ENCODE measurements around the gene NCEH1. TPM values are rescaled to one million over a fixed set of nuclear protein-coding genes. Genes with fewer than 3 reads are reported as not detected.
A peak's percentile ranks its signal among the peaks of the same experiment; 100 is the strongest.

NCEH1 gene
- total RNA-seq, 1 donor from 2014 or later = 19.1 TPM

DNA sequence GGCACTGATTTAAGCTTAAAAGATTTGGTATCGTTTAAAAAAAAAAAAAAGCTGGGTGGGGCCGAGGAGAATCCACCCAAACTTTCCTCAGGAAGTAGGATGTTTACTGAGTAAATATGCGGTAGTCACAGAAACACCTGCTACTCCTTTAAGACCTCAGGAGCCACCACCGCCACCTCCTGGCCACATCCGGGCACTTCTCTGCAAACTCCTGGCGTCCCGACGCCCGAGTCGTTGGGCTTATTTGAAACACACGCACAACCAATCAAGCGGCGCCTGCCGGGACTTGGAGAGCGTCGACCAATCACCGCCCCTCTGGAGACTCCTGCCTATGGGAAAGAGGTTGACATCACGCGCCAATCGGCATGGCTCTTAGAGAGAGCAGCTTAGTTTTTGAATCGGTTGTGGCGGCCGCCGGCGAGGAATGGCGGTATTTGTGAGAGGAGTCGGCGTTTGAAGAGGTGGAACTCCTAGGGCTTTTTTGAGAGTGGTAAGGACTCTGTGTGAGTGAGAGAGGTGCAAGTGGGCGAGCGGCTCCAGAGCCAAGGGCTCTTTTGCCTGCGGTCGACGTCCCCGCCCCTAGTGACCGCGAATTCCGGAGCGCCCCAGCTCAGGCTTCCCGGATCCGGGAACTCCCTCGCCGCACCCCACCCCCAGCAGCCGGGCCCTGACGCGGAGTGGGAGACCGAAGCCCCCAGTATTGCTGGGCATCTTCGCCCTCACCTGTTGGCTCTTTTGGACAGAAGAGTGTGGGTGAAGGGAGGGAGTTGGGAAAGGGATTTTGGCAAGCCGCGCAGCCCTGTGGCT is 39.7 kb upstream of the NCEH1 start, which contains the start of gene ECT2:
Gene ECT2, plus strand, starts transcription at position 359 of the 807 bp plus-strand sequence. CDS start 3,805 bp downstream, outside the sequence.
- TF ChIP-seq, protein P1, sequence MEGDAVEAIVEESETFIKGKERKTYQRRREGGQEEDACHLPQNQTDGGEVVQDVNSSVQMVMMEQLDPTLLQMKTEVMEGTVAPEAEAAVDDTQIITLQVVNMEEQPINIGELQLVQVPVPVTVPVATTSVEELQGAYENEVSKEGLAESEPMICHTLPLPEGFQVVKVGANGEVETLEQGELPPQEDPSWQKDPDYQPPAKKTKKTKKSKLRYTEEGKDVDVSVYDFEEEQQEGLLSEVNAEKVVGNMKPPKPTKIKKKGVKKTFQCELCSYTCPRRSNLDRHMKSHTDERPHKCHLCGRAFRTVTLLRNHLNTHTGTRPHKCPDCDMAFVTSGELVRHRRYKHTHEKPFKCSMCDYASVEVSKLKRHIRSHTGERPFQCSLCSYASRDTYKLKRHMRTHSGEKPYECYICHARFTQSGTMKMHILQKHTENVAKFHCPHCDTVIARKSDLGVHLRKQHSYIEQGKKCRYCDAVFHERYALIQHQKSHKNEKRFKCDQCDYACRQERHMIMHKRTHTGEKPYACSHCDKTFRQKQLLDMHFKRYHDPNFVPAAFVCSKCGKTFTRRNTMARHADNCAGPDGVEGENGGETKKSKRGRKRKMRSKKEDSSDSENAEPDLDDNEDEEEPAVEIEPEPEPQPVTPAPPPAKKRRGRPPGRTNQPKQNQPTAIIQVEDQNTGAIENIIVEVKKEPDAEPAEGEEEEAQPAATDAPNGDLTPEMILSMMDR (IDR thresholded peaks at IDR 0.05) = peak; percentile 68 to 72 (median 72)
- peak within 1 kb of the TSS; percentile 69 to 80 for H3K4me3 ChIP-seq
- peaks cover 0 to 13% of the 10 kb centered on the region in 2 donors for H3K4me1 ChIP-seq
- no peaks in the 10 kb centered on the region for H3K9me3 ChIP-seq
- peak; percentile 98 to 100 for DNase-seq (ENCODE audit: low spot score in 2 of 2)
- H3K27me3 ChIP-seq = no peaks in the 10 kb centered on the region
- intact Hi-C loops (cut with DNase I) = loop anchor here (1.0 to 5.0 kb wide), 3 partner anchors 39 to 128 kb away; partner anchors contain the start of gene NCEH1
- H3K27ac ChIP-seq = peak within 1 kb of the TSS; percentile 57 to 83
- H3K36me3 ChIP-seq = no peaks in the 10 kb centered on the region

DNA sequence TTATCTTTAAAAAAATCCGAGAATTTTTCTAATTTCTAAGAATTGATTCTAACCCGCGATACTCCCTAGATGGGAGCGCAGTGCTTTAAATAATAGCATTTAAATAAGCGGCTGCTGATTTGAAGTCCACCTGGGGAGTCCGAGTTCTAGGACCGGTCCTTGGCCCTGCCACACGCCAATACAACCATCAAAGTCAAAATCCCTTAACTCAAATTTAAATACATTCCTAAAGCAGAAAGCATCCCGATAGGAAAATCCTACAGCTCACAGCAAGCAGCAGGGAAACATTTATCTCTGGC is 39.2 kb upstream of the NCEH1 start:
- Histone ChIP-seq H3K36me3 (no peaks in the 10 kb centered on the region), H3K27ac (peak overlapping the region; percentile 57 to 83), H3K27me3 (no peaks in the 10 kb centered on the region), H3K4me1 (peaks cover 0 to 13% of the 10 kb centered on the region in 2 donors), H3K9me3 (no peaks in the 10 kb centered on the region), H3K4me3 (peak overlapping the region; percentile 69 to 80)
- no peak for DNase-seq (ENCODE audit: low spot score in 2 of 2)
- intact Hi-C loops (cut with DNase I) = loop anchor here (1.0 to 5.0 kb wide), 3 partner anchors 39 to 128 kb away; partner anchors contain the start of gene NCEH1
- TF ChIP-seq, protein P1 (IDR thresholded peaks at IDR 0.05) = no peak

DNA sequence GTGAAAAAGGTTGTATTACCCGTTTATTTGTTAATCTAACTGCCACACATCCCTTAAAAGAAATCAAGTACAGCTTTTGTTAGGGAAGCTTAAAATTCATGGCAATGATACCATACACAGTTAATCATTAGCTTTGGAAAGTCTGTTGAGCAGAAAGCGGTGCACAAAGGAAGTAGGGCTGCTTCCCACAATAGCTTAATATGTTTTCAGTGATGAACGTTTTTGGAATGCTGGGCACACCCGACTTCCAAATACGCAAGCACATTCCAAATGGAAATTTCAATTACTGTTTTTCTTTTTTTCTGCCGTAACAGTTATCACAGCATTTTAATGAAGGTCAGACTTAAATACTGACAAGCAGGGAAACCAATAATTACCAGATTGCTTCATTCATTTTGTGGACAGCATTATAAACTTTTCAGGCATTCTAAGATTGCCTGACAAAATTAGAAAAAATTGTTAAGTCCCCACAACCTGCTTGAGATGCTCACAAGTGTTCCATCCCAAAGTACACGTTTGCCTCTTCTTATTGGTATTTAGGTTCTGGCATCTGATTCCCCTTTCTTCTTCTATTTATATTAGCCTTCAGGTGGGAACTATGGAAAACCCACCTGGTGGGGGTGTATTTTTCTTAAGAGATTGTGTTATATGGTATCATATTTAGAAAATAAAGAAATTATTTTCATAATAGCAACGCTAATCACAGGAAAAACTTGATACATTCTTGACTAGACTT is 38.5 kb upstream of the NCEH1 start:
- Histone ChIP-seq H3K9me3 (no peaks in the 10 kb centered on the region), H3K36me3 (no peaks in the 10 kb centered on the region), H3K27me3 (no peaks in the 10 kb centered on the region), H3K4me1 (peaks cover 0 to 13% of the 10 kb centered on the region in 2 donors), H3K27ac (peak overlapping the region; percentile 57 to 83), H3K4me3 (peak overlapping the region; percentile 69 to 80)
- peak in 1 of 2 donors; percentile 74 for DNase-seq (ENCODE audit: low spot score in 2 of 2)
- TF ChIP-seq, protein P1 (IDR thresholded peaks at IDR 0.05) = no peak
- intact Hi-C loops (cut with DNase I) = no loop called here

DNA sequence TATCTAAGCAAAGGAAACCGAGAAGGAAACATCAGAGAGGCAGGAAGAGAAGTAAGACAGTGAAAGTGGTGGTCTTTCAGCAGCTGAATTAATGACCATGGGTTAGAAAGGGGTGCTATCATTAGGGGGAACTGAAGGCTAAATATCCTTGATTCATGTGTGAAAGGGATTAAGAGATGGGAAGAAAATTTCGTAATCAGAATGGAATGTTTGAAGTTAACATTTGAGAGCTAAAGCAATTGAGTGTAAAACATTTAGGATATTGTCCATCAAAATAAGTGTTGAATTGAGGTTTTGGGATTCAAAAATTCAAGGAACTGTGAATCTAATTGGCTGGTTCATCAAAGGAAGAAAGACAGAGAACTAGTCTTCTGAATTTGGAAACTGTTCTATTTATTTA is 35.6 kb upstream of the NCEH1 start:
- no peaks in the 10 kb centered on the region for H3K9me3 ChIP-seq
- no peak for DNase-seq (ENCODE audit: low spot score in 2 of 2)
- peaks cover 0 to 13% of the 10 kb centered on the region in 2 donors for H3K4me1 ChIP-seq
- TF ChIP-seq, protein P1 (IDR thresholded peaks at IDR 0.05) = no peak
- H3K27me3 ChIP-seq = no peaks in the 10 kb centered on the region
- no peaks in the 10 kb centered on the region for H3K36me3 ChIP-seq
- H3K4me3 ChIP-seq = no peak overlapping the region
- H3K27ac ChIP-seq = peak overlapping the region in 1 of 2 donors; percentile 18
- intact Hi-C loops (cut with DNase I) = no loop called here

DNA sequence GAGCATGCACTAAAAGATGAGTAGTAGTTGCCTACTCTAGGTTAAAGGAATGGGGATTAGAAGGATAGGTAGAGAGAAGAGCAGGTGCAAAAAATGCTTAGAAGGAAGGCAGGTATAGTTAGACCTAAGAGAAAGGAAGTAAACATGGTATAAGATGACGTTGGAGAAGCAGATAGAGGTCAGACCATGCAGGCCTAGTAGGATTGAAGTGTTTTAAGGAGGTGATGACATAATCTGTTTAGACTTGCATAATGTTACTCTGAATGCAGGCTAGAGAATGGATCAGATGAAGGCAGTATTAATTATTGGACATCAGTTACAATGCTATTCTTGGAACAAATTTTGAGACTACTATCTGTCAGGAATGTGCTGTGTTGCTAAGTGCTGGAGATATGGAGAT is 28.6 kb upstream of the NCEH1 start:
- intact Hi-C loops (cut with DNase I) = no loop called here
- no peak overlapping the region for H3K27ac ChIP-seq

More for the DNA sequence above, 28.6 kb upstream of the NCEH1 start:
- no peaks in the 10 kb centered on the region for H3K27me3 ChIP-seq
- H3K4me1 ChIP-seq = no peaks in the 10 kb centered on the region
- no peaks in the 10 kb centered on the region for H3K36me3 ChIP-seq
- no peak overlapping the region for H3K4me3 ChIP-seq
- H3K9me3 ChIP-seq = no peaks in the 10 kb centered on the region
- no peak for DNase-seq (ENCODE audit: low spot score in 2 of 2)
- TF ChIP-seq, protein P1 (IDR thresholded peaks at IDR 0.05) = no peak
